GM19463 (cell line): ENCODE results near the gene PCID2.

Source experiments
- ATAC-seq: cut with Tn5 transposase; IDR thresholded peaks from one replicate; pipeline ENCODE4 v1.9.1; 2021; ENCODE audit warnings: mild to moderate bottlenecking, moderate library complexity; ENCODE audit not compliant: unreplicated experiment

Gene PCID2

GRCh38 chr13:113129921-113130750 lies 78.3 kb downstream of the PCID2 start:
- no peak for ATAC-seq

GRCh38 chr13:113129480-113129879 lies 79.0 kb downstream of the PCID2 start:
- ATAC-seq = no peak
